HepG2 (cell line): ENCODE measurements around the gene TBC1D22A. TPM values are rescaled to one million over a fixed set of nuclear protein-coding genes. Genes with fewer than 3 reads are reported as not detected.

Experiments used
- BRD4 ChIP-seq: sonication (generic); formaldehyde crosslinking; IDR thresholded peaks from 2 replicates; pipeline ENCODE4 v1.4.0; 2020; ENCODE audit warnings: missing genetic modification reagents
- CBX1 ChIP-seq: IDR thresholded peaks from one replicate; pipeline ENCODE4 v1.6.1; 2016; ENCODE audit warnings: antibody characterized with exemption, low read depth
- CBX5 ChIP-seq: sonication (generic); formaldehyde crosslinking; IDR thresholded peaks from 2 replicates; pipeline ENCODE4 v1.4.0; 2020; ENCODE audit warnings: missing genetic modification reagents, borderline replicate concordance
- CHD4 ChIP-seq: fragments of 200-600 bp; sonication (generic); IDR thresholded peaks from 2 replicates; pipeline ENCODE4 v1.7.0; 2017; ENCODE audit warnings: mild to moderate bottlenecking, low read length, borderline replicate concordance
- HES4 ChIP-seq: sonication (generic); formaldehyde crosslinking; IDR thresholded peaks from 2 replicates; pipeline ENCODE4 v1.9.0; 2021; ENCODE audit warnings: mild to moderate bottlenecking, missing genetic modification reagents, borderline replicate concordance
- IKZF5 ChIP-seq: IDR thresholded peaks from 2 replicates; pipeline ENCODE4 v1.6.1; 2018; ENCODE audit warnings: missing genetic modification reagents, mild to moderate bottlenecking, missing compliant biosample characterization
- KDM3A ChIP-seq: IDR thresholded peaks from 2 replicates; pipeline ENCODE4 v1.6.1; 2018; ENCODE audit warnings: low read depth, missing compliant biosample characterization
- MTF2 ChIP-seq: sonication (generic); formaldehyde crosslinking; IDR thresholded peaks from 2 replicates; pipeline ENCODE4 v1.5.0; 2020; ENCODE audit warnings: missing genetic modification reagents, borderline replicate concordance
- NAIF1 ChIP-seq: sonication (generic); formaldehyde crosslinking; IDR thresholded peaks from 2 replicates; pipeline ENCODE4 v1.5.0; 2020; ENCODE audit warnings: mild to moderate bottlenecking, missing genetic modification reagents, borderline replicate concordance
- NR1H2 ChIP-seq: sonication (generic); formaldehyde crosslinking; IDR thresholded peaks from 2 replicates; pipeline ENCODE4 v1.8.1; 2022; ENCODE audit warnings: low read depth, missing genetic modification reagents, borderline replicate concordance
- PITX1 ChIP-seq: sonication (generic); formaldehyde crosslinking; IDR thresholded peaks from 2 replicates; pipeline ENCODE4 v1.5.1; 2020; ENCODE audit warnings: mild to moderate bottlenecking, missing genetic modification reagents
- POGK ChIP-seq: sonication (generic); formaldehyde crosslinking; conservative IDR thresholded peaks from 2 replicates; pipeline ENCODE4 v1.8.0; 2022; ENCODE audit warnings: mild to moderate bottlenecking, moderate library complexity, missing genetic modification reagents
- PPARG ChIP-seq: conservative IDR thresholded peaks from 2 replicates; pipeline ENCODE4 v1.6.1; 2016; ENCODE audit warnings: missing biosample characterization, missing genetic modification reagents
- RFX5 ChIP-seq: IDR thresholded peaks from 2 replicates; pipeline ENCODE4 v1.6.1; 2011; ENCODE audit warnings: low read depth, low read length, improper control_type of control experiment
- SP2 ChIP-seq: sonication (generic); formaldehyde crosslinking; IDR thresholded peaks from 2 replicates; pipeline ENCODE4 v1.5.1; 2020; ENCODE audit warnings: mild to moderate bottlenecking, missing genetic modification reagents
- TBX3 ChIP-seq: fragments of 450-650 bp; IDR thresholded peaks from 2 replicates; pipeline ENCODE4 v1.6.1; 2017; ENCODE audit warnings: antibody characterized with exemption, mild to moderate bottlenecking, inconsistent platforms, borderline replicate concordance
- YEATS4 ChIP-seq: sonication (generic); formaldehyde crosslinking; IDR thresholded peaks from 2 replicates; pipeline ENCODE4 v1.4.0; 2020; ENCODE audit warnings: missing genetic modification reagents, borderline replicate concordance
- ZBTB14 ChIP-seq: sonication (generic); formaldehyde crosslinking; IDR thresholded peaks from 2 replicates; pipeline ENCODE4 v1.4.0; 2020; ENCODE audit warnings: missing genetic modification reagents
- ZBTB42 ChIP-seq: sonication (generic); formaldehyde crosslinking; IDR thresholded peaks from 2 replicates; pipeline ENCODE4 v1.5.0; 2020; ENCODE audit warnings: mild to moderate bottlenecking, missing genetic modification reagents
- ZFAT ChIP-seq: sonication (generic); formaldehyde crosslinking; conservative IDR thresholded peaks from 2 replicates; pipeline ENCODE4 v1.8.1; 2023; ENCODE audit warnings: missing genetic modification reagents, inconsistent platforms
- ZFX ChIP-seq: sonication (generic); formaldehyde crosslinking; IDR thresholded peaks from 2 replicates; pipeline ENCODE4 v1.4.0; 2020; ENCODE audit warnings: mild to moderate bottlenecking, low read depth, missing genetic modification reagents, moderate library complexity
- ZGPAT ChIP-seq: IDR thresholded peaks from 2 replicates; pipeline ENCODE4 v1.6.1; 2016; ENCODE audit warnings: mild to moderate bottlenecking
- ZNF17 ChIP-seq: sonication (generic); formaldehyde crosslinking; IDR thresholded peaks from 2 replicates; pipeline ENCODE4 v1.5.0; 2020; ENCODE audit warnings: mild to moderate bottlenecking, missing genetic modification reagents
- ZNF205 ChIP-seq: IDR thresholded peaks from 2 replicates; pipeline ENCODE4 v1.6.1; 2018; ENCODE audit warnings: missing biosample characterization, missing genetic modification reagents
- ZNF329 ChIP-seq: sonication (generic); formaldehyde crosslinking; IDR thresholded peaks from 2 replicates; pipeline ENCODE4 v1.9.0; 2021; ENCODE audit warnings: low read depth, mild to moderate bottlenecking, missing genetic modification reagents
- ZNF724P ChIP-seq: sonication (generic); formaldehyde crosslinking; IDR thresholded peaks from 2 replicates; pipeline ENCODE4 v1.8.0; 2022; ENCODE audit warnings: missing genetic modification reagents, borderline replicate concordance
- polyA plus RNA-seq, 8 experiments: library from polyadenylated mRNA; depleted of rRNA in 3 of 8; stranded (reverse) in 7 of 8; unstranded in 1 of 8; fragments of >200 nt; fragmentation: Illumina TruSeq in 4 of 8; extraction: Trizol in 4 of 8; gene quantifications; 2 replicates each; pipeline versions ENCODE4 v1.2.1 to v1.2.3, GENCODE V29; 2011 to 2016; ENCODE audit warnings: low read depth in 4 of 8, missing spikeins in 1 of 8, mixed read lengths in 1 of 8; ENCODE audit not compliant: insufficient read depth in 1 of 8
- total RNA-seq, 5 experiments: library from RNA; depleted of rRNA; stranded (reverse); fragments of >200 nt; fragmentation: Illumina TruSeq; extraction: Trizol; gene quantifications; 2 replicates each; pipeline ENCODE4 v1.2.3, GENCODE V29; 2016; ENCODE audit warnings: low read depth in 1 of 5

Gene TBC1D22A
- total and polyA plus RNA-seq, 2 of the 13 experiments (the other 11 are each of a cell fraction or from before 2014, with no cell fraction given), result 17.3 to 18.0 TPM

GRCh38 chr22:46739094-46739870 lies 23.2 kb upstream of the TBC1D22A start (continued):
- TF ChIP-seq SP2 (CRISPR knock-in tag) (no peak), TBX3 (no peak), ZNF205 (CRISPR knock-in tag) (no peak), KDM3A (CRISPR knock-in tag) (no peak; the same call in 1 of the 2 replicates), ZFAT (no peak), ZGPAT (CRISPR knock-in tag) (no peak), ZNF329 (CRISPR knock-in tag) (no peak; the same call in 1 of the 2 replicates), NAIF1 (CRISPR knock-in tag) (no peak), ZNF724P (no peak; the same call in 1 of the 2 replicates), ZBTB42 (no peak), ZBTB14 (CRISPR knock-in tag) (no peak), PPARG (CRISPR knock-in tag) (no peak), RFX5 (no peak), CBX5 (CRISPR knock-in tag) (peak; percentile 32; the same call in 1 of the 2 replicates), BRD4 (CRISPR knock-in tag) (no peak), POGK (peak; percentile 80; the same call in 1 of the 2 replicates), YEATS4 (CRISPR knock-in tag) (peak; percentile 70), CHD4 (no peak), ZFX (peak; percentile 79), CBX1 (no peak), ZNF17 (CRISPR knock-in tag) (no peak), PITX1 (CRISPR knock-in tag) (no peak; the same call in 1 of the 2 replicates), MTF2 (CRISPR knock-in tag) (peak; percentile 41; the same call in 1 of the 2 replicates), NR1H2 (CRISPR knock-in tag) (no peak), IKZF5 (CRISPR knock-in tag) (peak; percentile 35; the same call in 1 of the 2 replicates), HES4 (CRISPR knock-in tag) (no peak)
